Measurements from ENCODE around the gene CCR8. TPM values are rescaled to one million over a fixed set of nuclear protein-coding genes. Genes with fewer than 3 reads are reported as not detected.

Gene CCR8, protein sequence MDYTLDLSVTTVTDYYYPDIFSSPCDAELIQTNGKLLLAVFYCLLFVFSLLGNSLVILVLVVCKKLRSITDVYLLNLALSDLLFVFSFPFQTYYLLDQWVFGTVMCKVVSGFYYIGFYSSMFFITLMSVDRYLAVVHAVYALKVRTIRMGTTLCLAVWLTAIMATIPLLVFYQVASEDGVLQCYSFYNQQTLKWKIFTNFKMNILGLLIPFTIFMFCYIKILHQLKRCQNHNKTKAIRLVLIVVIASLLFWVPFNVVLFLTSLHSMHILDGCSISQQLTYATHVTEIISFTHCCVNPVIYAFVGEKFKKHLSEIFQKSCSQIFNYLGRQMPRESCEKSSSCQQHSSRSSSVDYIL
- total RNA-seq (2014; rRNA removed; shearing (Covaris generic)): not detected in 2 replicates

DNA sequence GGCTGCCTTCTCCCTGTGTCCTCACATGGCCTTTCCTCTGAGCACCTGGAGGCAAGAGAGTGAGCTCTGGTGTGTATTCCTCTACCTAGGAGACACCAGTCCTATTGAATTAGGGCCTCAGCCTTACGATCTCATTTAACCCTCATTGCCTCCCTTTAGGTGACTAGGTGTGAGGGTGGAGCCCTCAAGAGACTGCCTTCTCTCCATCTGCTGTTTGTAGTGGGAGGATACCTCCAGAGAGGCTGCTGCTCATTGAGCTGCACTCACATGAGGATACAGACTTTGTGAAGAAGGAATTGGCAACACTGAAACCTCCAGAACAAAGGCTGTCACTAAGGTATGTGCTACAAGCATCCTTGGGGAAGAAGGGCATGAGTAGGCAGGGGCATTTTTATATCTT, at the start of gene CCR8:
TSS of gene CCR8 (plus strand) at position 217 of the 400 bp plus-strand sequence. CDS start 2,623 bp downstream, outside the sequence.
- no peak for DNase-seq (ENCODE audit: low spot score)
- in situ Hi-C loops (cut with HindIII; ENCODE audit: low sequenced_read_pairs): no loop called here

DNA sequence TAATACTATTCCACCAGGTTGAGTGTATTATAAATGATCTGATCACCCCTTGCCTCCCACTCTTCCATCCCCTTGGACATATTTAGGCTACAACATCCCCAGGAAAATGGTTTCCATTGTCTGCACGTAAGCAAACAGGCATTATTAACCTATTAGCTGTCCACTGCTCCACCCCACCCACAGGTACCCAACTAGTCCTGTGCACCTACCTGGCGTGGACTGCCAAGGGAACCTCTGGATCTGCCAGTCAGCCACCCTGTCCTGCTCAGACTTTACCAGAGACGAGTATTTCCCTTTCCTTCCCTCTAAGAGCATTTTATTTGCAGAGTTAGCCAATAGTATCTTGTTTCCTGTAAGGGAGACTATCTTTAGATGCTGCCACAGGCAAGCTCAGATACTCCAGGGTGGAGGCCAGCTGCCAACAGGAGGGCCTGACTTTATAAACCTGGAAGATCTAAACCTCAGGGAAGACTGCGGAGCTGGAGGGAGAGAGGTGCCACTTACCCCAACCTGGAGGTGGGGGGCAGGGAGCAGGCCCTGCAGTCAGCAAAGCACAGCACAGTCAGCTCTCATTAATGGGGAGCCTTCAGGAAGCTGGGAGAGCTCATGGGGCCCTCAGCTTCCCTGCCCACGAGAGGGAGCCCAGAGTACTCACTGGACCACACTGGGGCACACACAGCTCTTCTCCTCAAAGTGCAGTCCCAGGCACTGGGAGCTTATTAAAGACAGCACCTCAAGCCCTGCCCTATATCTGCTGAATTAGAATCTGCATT, 49.6 kb upstream of the CCR8 start, which contains the start of gene CX3CR1:
TSS of gene CX3CR1 (minus strand) at position 292 of the 773 bp plus-strand sequence. CDS start 13,527 bp downstream, outside the sequence.
- in situ Hi-C loops (cut with HindIII; ENCODE audit: low sequenced_read_pairs): loop anchor here (25.0 kb wide), 1 partner anchor 168 kb away; the partner anchor contains the start of genes GORASP1 and TTC21A
- DNase-seq (ENCODE audit: low spot score): no peak

DNA sequence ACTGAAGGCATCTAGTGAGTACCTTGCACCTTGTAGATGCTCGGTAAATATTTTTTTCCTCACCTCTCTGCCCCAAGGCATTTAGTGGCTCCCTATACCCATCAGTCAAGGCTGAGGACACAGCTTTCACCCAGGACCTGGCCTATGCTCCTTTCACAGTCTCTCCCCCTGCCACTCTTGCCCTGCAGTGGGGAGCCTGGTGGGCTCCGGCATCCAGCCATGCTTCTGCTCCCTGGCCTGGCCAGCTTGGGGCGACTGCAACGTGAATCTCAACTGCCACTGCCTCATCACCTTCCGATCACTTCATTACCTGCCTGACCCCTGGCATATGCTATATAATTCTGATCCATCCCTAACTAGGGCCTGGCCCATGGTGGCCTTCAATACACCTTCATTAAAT, 48.9 kb upstream of the CCR8 start:
- DNase-seq (ENCODE audit: low spot score): no peak
- in situ Hi-C loops (cut with HindIII; ENCODE audit: low sequenced_read_pairs): loop anchor here (25.0 kb wide), 1 partner anchor 168 kb away; the partner anchor contains the start of genes GORASP1 and TTC21A

DNA sequence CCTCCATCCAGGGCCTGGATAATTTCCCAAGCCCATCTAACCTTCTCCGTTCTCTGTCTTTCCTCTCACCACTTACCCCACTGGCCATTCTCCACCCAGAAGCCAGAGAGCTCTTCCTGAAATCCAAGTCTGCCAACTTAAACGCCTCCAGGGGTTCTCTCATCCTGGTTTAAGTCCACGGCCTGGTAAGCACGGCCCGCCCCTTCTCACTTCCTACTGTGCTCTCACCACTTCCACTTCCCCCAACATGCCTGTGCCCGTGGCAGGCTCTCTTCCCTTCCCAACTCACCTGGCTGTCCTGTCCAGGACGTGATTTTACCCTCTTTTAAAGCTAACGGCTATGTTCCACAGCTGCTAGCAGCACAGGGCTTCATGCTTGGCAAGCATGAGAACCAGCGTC, 48.0 kb upstream of the CCR8 start:
- in situ Hi-C loops (cut with HindIII; ENCODE audit: low sequenced_read_pairs): loop anchor here (25.0 kb wide), 1 partner anchor 169 kb away; the partner anchor contains the start of genes GORASP1 and TTC21A
- DNase-seq (ENCODE audit: low spot score): no peak

DNA sequence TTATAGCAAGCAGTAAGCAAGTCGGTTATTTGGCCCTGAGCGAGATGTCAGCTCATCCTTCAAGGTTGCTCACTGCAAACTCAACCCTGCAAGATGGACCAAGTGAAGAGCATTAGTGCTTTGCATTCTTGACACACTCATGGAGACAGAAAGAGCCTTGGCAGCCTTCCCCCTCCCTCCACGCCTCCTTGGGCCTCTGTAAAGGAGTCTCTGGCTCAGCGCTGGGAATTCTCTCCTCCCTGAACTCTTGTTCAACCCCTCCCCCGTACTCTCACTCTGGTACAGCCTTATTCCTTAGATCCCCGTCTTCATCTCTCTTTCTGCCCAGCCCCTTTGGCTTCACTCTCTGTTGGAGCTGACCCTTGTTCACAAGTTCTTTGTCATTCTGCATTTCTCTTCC, 47.5 kb upstream of the CCR8 start:
- in situ Hi-C loops (cut with HindIII; ENCODE audit: low sequenced_read_pairs): loop anchor here (25.0 kb wide), 1 partner anchor 170 kb away; the partner anchor contains the start of genes GORASP1 and TTC21A
- DNase-seq (ENCODE audit: low spot score): no peak

DNA sequence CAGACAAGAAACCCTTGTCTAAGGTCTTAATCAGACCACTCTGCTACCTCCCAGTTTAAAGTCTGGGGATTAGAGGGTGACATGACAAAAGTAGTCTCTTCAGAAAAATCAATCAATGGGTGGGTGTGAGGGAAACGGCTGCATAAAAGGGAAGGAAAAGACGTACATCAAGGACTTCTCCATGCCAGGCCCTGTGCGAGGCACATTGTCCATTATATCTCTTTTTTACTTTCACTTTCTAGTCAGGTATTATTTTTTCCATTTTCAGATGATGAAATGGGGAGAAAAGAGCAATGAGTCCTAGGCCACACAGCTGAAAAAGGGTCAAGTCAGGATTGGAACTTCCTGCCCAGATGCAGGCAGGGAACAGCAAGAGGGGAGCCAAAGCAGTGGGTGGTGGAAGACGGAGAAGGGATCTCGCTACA, 45.0 kb upstream of the CCR8 start:
- no peak for DNase-seq (ENCODE audit: low spot score)
- in situ Hi-C loops (cut with HindIII; ENCODE audit: low sequenced_read_pairs): loop anchor here (25.0 kb wide), 1 partner anchor 172 kb away; the partner anchor contains the start of genes GORASP1 and TTC21A

DNA sequence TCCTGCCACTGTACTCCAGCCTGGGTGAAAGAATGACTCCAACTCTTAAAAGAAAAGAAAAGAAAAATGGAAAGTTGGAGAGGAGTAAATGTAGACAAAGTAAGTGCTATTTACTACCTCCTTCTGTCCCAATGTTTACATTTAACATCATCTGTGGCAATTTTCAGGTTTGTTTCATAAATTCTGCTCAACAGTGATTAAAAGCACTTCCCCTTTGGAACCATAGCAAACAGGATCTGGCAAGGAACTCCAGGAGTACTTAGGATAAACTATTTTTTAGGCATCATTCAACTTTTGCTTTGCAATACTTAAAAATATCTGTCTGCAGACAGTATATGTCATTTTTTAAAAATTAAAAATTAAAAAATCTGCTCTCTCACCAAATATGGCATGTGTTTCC, 44.2 kb upstream of the CCR8 start:
- in situ Hi-C loops (cut with HindIII; ENCODE audit: low sequenced_read_pairs): loop anchor here (25.0 kb wide), 1 partner anchor 173 kb away; the partner anchor contains the start of genes GORASP1 and TTC21A

DNA sequence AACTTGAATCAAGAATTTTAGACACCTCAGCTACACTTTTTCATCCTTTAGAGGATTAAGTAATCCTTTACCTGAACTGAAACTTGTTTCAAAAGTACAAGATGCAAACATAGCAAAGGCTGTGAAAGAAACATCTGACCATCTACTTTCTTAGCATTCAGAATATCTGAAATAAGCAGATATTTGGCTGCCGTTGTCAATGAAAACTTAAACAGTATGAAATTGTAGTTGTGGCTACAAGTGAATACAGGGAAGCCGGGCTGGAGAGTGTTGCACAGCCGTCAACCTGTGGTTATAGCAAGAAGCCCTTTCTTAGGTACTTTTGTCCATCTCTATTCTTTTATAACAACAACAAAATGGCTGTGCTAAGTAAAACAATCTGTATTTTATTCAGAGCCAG, 42.7 kb upstream of the CCR8 start:
- no peak for DNase-seq (ENCODE audit: low spot score)
- in situ Hi-C loops (cut with HindIII; ENCODE audit: low sequenced_read_pairs): loop anchor here (25.0 kb wide), 1 partner anchor 174 kb away; the partner anchor contains the start of genes GORASP1 and TTC21A

More for the DNA sequence above, 44.2 kb upstream of the CCR8 start:
- no peak for DNase-seq (ENCODE audit: low spot score)

DNA sequence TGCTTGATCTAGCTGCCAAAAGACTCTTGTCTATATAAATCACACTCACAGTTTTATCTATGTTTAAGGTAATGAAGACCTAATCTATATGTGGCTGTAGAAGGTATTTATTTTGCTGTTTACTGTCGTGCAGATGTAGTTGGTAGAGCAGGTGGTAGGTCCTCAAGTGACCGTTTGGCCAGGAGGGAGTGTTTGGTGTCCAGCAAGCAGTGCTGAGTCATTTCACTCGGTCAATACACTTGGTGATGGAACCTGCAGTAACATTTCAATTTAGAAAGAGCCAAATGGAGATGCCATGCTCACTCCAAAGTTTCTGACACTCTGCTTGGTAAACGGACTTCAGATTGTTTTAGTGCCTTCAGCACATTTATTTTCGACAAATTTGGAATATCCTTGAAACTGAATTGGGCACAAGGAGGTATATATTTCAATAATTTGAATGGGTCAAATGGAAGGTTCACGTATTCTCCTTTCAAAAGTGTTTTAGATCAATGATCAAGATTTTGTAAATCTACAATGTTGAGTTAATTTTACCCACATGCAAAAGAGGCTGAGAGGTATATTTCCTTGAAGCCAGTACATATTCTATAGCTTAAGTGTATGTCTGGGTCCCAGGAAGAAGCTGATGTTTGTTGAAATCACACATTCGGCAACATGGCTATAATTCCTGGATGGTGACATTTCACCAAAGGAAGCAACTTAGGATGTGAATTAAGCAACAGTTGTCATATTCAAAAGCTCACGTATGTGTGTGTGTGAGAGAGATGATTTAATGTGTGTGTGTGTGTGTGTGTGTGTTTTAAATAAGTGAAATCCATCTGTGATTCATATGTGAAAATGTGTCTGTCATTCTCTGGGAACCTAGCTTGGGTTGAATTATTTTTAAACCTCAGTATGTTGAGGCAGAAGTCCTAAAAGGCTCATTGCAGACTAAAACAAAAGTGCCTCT, 42.0 kb upstream of the CCR8 start:
- in situ Hi-C loops (cut with HindIII; ENCODE audit: low sequenced_read_pairs): loop anchor here (25.0 kb wide), 1 partner anchor 175 kb away; the partner anchor contains the start of genes GORASP1 and TTC21A
- DNase-seq (ENCODE audit: low spot score): no peak

DNA sequence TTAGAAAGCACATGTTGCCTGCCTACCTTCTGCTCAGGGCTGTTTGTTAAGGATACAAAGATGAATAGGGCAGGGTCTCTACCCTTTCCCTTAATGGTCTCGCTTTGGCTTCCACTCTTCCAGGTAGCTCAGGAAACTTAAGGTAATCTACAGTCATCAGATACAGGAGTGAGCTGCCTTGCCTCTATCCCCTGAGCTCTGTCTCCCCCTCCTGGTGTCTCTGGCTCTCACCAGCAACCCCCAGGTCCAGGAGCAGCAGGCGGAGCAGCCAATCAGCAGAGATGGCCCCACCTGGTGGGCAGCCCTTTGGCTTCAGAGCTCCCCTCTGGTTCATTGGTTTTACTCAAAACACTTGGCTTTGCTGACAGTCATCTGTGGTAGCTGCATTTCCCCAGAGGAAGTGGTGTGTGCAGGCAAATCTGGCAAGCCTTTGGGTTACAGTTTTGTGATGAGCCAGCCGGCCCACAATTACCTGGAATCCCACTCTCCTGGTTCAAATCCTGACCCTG, 41.2 kb upstream of the CCR8 start:
- in situ Hi-C loops (cut with HindIII; ENCODE audit: low sequenced_read_pairs): loop anchor here (25.0 kb wide), 1 partner anchor 176 kb away; the partner anchor contains the start of genes GORASP1 and TTC21A
- DNase-seq (ENCODE audit: low spot score): peak; percentile 86

DNA sequence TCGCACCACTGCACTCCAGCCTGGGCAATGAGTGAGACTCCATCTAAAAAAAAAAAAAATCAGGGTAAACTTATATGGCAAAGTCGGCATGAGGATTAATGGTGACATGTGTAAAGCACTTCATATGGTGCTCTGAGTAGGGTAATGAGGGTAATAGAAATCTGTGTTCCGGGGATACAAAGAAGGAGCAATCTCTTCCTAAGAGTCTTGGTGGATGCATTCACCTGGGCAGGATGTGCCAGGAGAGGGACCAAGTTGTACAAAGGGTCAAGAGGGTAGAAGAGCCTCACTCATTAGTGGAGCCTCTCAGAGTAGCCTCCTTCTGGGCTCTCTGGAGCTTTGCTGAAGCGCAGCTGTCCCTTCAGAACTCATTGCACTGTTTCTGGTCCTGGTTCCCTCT, 40.4 kb upstream of the CCR8 start:
- DNase-seq (ENCODE audit: low spot score): no peak
- in situ Hi-C loops (cut with HindIII; ENCODE audit: low sequenced_read_pairs): loop anchor here (25.0 kb wide), 1 partner anchor 177 kb away; the partner anchor contains the start of genes GORASP1 and TTC21A

DNA sequence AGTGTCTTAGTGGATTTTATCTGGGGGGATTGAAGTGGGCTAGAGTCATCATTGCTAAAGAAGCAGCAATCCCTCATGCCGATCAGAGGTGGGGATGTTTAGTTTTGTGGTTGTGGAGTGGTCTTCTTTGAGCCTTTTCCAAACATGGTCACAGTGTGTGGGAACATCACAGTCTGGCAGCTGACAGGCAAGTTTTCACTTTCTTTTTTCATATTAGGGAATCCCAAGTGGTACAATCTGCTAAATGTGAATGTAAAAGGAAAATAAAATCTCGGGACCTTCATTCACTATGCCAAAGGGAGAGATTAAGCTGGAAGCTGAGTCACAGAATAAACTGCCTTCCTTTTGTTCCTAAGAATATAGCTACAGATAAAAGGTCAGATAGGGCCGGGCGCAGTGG, 39.3 kb upstream of the CCR8 start:
- in situ Hi-C loops (cut with HindIII; ENCODE audit: low sequenced_read_pairs): loop anchor here (25.0 kb wide), 1 partner anchor 178 kb away; the partner anchor contains the start of genes GORASP1 and TTC21A
- no peak for DNase-seq (ENCODE audit: low spot score)

DNA sequence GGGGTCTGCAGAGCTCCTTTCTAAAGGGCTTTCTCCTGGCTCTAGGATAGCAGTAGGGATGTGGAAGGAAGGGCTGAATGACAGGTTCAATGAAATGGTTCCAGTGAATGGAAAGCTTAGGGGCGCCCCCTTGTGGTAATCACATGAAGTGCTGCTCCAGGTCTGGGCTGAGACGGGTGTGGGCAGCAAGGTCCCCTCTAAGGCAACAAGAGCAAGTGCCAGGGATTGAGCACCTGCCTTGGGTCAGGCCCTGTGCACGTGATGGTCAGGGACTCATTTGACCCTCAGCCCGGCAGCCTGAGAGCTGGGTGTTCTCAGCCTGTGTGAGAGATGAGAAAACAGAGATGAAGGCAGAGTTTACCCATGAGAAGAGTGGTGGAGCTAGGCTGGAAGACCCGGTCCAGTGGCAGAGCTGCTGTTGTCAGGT, 37.6 kb upstream of the CCR8 start:
- in situ Hi-C loops (cut with HindIII; ENCODE audit: low sequenced_read_pairs): loop anchor here (25.0 kb wide), 1 partner anchor 180 kb away; the partner anchor contains the start of genes GORASP1 and TTC21A
- DNase-seq (ENCODE audit: low spot score): peak; percentile 69

DNA sequence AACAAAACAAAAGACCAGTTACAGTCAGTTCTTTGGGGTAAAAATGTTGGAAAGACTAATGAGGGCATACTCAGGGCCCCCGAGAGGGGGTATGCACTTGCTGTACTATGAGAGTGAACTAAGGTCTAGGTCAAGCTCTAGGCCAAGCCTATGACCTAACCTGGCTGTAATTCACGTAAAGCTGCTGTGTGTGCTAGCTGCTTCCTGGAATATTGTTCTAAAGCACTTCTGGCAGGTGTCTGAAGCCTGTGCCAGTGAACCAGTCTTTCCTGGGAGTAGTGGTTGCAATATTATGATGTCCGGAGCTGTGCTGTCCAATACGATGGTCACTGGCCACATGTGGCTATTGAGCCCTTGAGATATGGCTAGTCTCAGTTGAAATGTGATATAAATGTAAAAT, 36.5 kb upstream of the CCR8 start:
- in situ Hi-C loops (cut with HindIII; ENCODE audit: low sequenced_read_pairs): loop anchor here (25.0 kb wide), 1 partner anchor 181 kb away; the partner anchor contains the start of genes GORASP1 and TTC21A
- DNase-seq (ENCODE audit: low spot score): no peak

DNA sequence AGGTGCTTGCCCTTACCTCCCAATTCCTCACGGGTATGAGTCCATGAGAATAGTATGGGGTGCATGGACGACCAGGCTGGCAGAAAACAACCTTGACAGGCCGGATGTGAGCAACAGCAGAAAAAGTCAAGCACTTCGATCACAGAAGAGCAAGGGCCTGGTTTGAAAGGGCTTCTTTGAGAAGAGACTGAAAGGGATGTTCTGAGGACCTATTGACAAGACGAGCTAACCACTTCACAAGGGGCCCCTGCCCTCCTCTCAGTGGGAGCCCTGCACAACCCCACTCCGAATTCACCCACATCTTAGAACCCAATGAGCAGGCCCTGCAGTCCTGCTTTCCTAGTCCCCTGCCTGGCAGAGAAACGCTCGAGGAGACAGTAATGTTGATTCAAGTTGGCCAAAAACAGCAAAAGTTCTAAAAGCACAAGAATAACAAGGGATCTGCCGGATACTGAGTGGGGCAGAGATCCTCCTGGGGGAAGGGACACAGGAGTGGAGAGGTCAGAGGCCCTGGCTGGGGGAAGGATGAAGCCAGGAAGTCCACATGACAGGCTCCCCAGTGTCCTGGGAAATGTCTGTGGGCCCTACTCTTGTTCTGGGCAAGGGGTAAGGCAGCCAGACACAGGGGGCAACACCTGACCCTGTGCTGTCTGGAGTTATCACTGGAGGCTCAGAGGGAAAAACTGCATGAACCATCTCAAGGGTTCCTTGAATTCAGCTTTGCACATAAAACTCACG, 34.9 kb upstream of the CCR8 start:
- DNase-seq (ENCODE audit: low spot score): no peak
- in situ Hi-C loops (cut with HindIII; ENCODE audit: low sequenced_read_pairs): loop anchor here (25.0 kb wide), 1 partner anchor 182 kb away; the partner anchor contains the start of genes GORASP1 and TTC21A

DNA sequence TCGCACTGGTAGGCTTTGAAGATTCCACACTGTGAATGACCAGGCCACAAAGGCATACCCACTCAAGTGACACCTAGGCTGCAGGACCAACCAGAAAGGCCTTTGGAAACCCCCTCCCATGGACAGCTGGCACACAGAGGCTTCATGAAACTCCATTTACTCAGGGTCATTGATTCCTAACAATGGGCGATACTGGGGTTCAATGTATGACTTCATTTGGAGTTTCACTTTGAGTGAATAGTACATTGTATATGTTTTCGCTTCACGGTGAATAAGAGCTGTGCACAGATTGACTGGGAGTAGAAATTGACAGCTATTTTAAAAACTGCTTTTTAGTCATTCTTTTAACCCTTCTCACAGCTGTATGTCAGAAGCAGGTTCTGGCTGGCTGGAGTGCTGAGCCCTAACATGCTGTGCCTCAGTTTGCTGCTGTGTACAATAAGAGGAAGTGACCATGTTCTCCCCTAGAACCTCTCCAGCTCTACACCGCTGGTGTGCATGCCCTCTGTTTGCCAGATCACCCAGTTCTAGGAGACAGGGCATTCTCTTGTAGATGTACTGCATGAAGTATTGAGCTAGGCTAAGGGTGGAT, 34.2 kb upstream of the CCR8 start:
- in situ Hi-C loops (cut with HindIII; ENCODE audit: low sequenced_read_pairs): loop anchor here (25.0 kb wide), 1 partner anchor 183 kb away; the partner anchor contains the start of genes GORASP1 and TTC21A
- no peak for DNase-seq (ENCODE audit: low spot score)
